Body of pancreas (tissue), 4 donors: ENCODE data around the gene MRM2. TPM values are rescaled to one million over a fixed set of nuclear protein-coding genes. Genes with fewer than 3 reads are reported as not detected.

Experiments
- ATAC-seq: fragments of 150-250 bp; one replicate; pipeline ENCODE4 v1.9.1; 2016
- DNase-seq, 4 donors: peaks; one replicate each; pipeline ENCODE4 v3.0.0-alpha.2; 2019
- H3K27ac ChIP-seq, 4 donors: fragments of 200-600 bp; sonication (generic); 1 replicate in 3 of 4; 2 replicates in 1 of 4; pipeline versions ENCODE4 v1.5.1 to v1.6.1; 2016 to 2019; ENCODE audit warnings: mild to moderate bottlenecking in 1 of 4, mixed read lengths in 1 of 4, moderate library complexity in 1 of 4
- H3K27me3 ChIP-seq, 2 donors: fragments of 200-600 bp; sonication (generic); one replicate each; pipeline ENCODE4 v1.6.0; 2016; ENCODE audit warnings: mild to moderate bottlenecking in 1 of 2
- H3K36me3 ChIP-seq, 2 donors: fragments of 200-600 bp; sonication (generic); replicated peaks in 1 of 2; 2 replicates each; pipeline ENCODE4 v1.5.1; 2016; ENCODE audit warnings: low read depth in 2 of 2; ENCODE audit not compliant: insufficient read depth in 1 of 2
- H3K4me1 ChIP-seq: fragments of 200-600 bp; sonication (generic); one replicate; pipeline ENCODE4 v1.6.0; 2016
- H3K4me3 ChIP-seq, 2 donors: fragments of 200-600 bp; sonication (generic); 1 replicate in 1 of 2; 2 replicates in 1 of 2; pipeline ENCODE4 v1.5.1; 2016 to 2019
- H3K9me3 ChIP-seq, 3 donors: fragments of 200-600 bp; sonication (generic); 1 replicate in 2 of 3; 2 replicates in 1 of 3; pipeline ENCODE4 v1.5.1; 2016
- POLR2A ChIP-seq, 3 donors: fragments of 450-650 bp; IDR thresholded peaks; one replicate each; pipeline ENCODE4 v1.6.1; 2016; ENCODE audit warnings: antibody characterized with exemption in 3 of 3, mild to moderate bottlenecking in 2 of 3
- WGBS, 2 donors: methylation state at CpG; one replicate each; pipeline ENCODE4 v1.1.5; 2017; 5-methylcytosine and 5-hydroxymethylcytosine counted together
- intact Hi-C: fragments of 100-400 bp; cut with DNase I; formaldehyde crosslinking; loops from one replicate; pipeline ENCODE4 v1.15.1; 2023
- total RNA-seq, 2 donors: library from RNA; depleted of rRNA; stranded (reverse); fragments of >200 nt; gene quantifications; one replicate each; pipeline ENCODE4 v1.1.0, GENCODE V29; 2016
- TF ChIP-seq, protein P1 (sequence below), 7 experiments: fragments of 450-650 bp in 4 of 7; fragments of 200-600 bp in 3 of 7; sonication (generic) in 3 of 7; IDR thresholded peaks; one replicate each; pipeline ENCODE4 v1.5.1; 2016 to 2019; ENCODE audit warnings: antibody characterized with exemption in 7 of 7

MRM2 gene
- total RNA-seq, 2 donors from 2014 or later, result 7.6 to 8.8 TPM

DNA sequence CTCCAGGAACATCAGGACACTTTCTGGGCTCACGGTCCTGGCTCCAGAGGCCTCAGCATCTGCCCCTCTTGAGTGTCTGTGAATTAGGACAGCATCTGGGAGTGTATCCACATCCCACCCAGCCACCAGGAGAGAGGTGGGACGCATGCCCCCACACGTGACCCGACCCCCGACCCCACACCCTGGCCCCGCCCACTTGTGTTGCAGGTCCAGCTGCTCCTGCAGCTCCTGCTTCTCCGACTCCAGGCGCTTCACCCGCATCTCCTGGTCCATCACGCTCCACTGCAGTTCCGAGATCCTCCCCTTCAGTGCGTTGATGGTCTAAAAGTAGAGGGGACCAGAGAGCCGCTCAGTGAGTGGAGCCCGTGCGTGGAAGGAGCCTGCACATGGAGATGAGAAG lies 22.9 kb downstream of the MRM2 start:
- Histone ChIP-seq H3K4me3 (no peak overlapping the region), H3K36me3 (peaks cover 0 to 17% of the 10 kb centered on the region in 2 donors), H3K27ac (no peak overlapping the region), H3K27me3 (no peaks in the 10 kb centered on the region), H3K4me1 (no peaks in the 10 kb centered on the region), H3K9me3 (no peaks in the 10 kb centered on the region)
- WGBS, 2 donors, result 88 to 98% methylated on average over 8 to 15 of the region's 15 CpGs
- ATAC-seq, result no peak
- TF ChIP-seq POLR2A (IDR thresholded peaks at IDR 0.05), result no peak
- TF ChIP-seq, protein P1, sequence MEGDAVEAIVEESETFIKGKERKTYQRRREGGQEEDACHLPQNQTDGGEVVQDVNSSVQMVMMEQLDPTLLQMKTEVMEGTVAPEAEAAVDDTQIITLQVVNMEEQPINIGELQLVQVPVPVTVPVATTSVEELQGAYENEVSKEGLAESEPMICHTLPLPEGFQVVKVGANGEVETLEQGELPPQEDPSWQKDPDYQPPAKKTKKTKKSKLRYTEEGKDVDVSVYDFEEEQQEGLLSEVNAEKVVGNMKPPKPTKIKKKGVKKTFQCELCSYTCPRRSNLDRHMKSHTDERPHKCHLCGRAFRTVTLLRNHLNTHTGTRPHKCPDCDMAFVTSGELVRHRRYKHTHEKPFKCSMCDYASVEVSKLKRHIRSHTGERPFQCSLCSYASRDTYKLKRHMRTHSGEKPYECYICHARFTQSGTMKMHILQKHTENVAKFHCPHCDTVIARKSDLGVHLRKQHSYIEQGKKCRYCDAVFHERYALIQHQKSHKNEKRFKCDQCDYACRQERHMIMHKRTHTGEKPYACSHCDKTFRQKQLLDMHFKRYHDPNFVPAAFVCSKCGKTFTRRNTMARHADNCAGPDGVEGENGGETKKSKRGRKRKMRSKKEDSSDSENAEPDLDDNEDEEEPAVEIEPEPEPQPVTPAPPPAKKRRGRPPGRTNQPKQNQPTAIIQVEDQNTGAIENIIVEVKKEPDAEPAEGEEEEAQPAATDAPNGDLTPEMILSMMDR (IDR thresholded peaks at IDR 0.05), result no peak
- DNase-seq, result no peak
- intact Hi-C loops, result no loop called here

DNA sequence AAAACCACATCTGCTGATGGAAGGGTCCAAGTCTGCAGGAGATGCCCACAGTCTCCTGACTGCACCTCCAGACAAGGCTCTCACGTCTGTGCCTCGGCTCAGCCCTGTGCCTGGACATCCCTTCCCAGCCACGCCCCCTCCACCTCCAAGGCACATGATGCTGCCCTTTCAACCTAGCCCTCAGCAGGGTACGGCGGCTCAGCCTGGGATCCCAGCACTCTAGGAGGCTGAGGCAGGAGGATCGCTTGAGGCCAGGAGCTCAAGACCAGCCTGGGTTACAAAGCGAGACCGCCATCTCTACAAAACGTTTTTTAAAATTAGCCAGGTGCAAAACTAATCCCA lies 23.6 kb downstream of the MRM2 start:
- intact Hi-C loops, result no loop called here
- DNase-seq, result no peak
- no peak overlapping the region for H3K27ac ChIP-seq
- no peaks in the 10 kb centered on the region for H3K9me3 ChIP-seq
- 85 to 97% methylated on average over 6 to 9 of the region's 9 CpGs for WGBS, 2 donors
- no peaks in the 10 kb centered on the region for H3K4me1 ChIP-seq
- no peaks in the 10 kb centered on the region for H3K27me3 ChIP-seq
- peaks cover 0 to 17% of the 10 kb centered on the region in 2 donors for H3K36me3 ChIP-seq
- ATAC-seq, result no peak
- H3K4me3 ChIP-seq, result no peak overlapping the region
- TF ChIP-seq POLR2A (IDR thresholded peaks at IDR 0.05), result no peak
- TF ChIP-seq, protein P1 (IDR thresholded peaks at IDR 0.05), result no peak

DNA sequence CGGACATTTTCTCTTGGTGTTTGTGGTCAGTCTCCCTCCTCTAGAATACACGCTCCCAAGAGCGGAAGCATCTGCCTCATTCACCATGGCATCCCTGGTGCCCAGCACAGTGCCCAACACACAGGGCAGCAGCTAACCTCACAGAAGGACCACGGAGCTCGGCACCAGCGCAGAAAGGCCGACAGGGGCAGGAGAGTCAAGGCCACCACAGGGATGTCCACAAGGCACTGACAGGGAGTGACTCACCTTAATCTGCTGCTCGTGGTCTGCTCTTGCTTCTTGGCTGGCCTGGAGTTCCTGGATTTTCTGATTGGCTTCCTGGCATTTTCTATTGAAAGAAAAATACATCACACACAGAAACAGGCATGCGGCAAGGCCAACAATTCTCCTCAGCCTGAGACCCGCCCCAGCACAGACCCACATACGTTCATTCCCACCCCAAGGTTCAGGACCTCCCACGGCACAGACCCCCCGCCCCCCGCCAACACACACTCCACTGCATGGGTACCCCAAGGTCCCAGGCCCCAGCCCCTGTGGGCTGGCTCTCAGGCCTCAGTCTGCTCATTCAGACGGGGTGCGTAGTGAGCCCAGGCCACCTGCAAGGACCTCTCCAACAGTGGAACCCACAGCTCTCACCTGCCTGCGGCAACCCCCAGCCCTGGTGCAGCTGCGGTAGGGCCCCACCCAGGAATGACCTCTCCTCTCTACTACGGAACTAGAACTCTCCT lies 24.1 kb downstream of the MRM2 start:
- no peaks in the 10 kb centered on the region for H3K27me3 ChIP-seq
- H3K27ac ChIP-seq, result no peak overlapping the region
- H3K9me3 ChIP-seq, result no peaks in the 10 kb centered on the region
- ATAC-seq (no peak), DNase-seq (no peak)
- intact Hi-C loops, result no loop called here
- peaks cover 0 to 20% of the 10 kb centered on the region in 2 donors for H3K36me3 ChIP-seq
- no peak overlapping the region for H3K4me3 ChIP-seq
- 85 to 87% methylated on average over 15 to 19 of the region's 19 CpGs for WGBS, 2 donors
- no peaks in the 10 kb centered on the region for H3K4me1 ChIP-seq
- TF ChIP-seq POLR2A (IDR thresholded peaks at IDR 0.05), result no peak
- TF ChIP-seq, protein P1 (IDR thresholded peaks at IDR 0.05), result no peak

DNA sequence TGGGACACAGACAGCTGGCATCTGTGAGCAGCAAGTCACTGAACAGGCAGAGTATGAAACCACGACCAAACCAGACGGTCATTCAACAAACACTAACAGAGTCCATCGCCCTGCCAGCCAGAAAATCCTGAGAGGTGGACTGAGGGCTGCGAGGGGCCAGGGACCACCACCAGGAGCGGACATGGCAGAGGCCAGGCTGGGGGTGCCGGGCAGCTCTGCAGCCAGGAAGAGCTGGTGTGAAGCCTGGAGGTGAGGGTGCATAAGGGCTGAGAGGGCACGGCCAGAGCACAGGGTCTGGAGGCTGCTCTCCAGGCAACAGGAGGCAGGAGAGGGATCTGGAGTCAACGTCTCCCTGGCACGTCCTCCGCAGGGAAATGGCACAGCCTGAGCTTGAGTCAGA lies 24.8 kb downstream of the MRM2 start:
- H3K27me3 ChIP-seq, result no peaks in the 10 kb centered on the region
- intact Hi-C loops, result no loop called here
- ATAC-seq, result no peak
- H3K4me1 ChIP-seq, result no peaks in the 10 kb centered on the region
- 81 to 89% methylated on average over 8 to 10 of the region's 10 CpGs for WGBS, 2 donors
- peaks cover 0 to 19% of the 10 kb centered on the region in 2 donors for H3K36me3 ChIP-seq
- DNase-seq, result no peak
- no peak overlapping the region for H3K27ac ChIP-seq
- no peaks in the 10 kb centered on the region for H3K9me3 ChIP-seq
- TF ChIP-seq, protein P1 (IDR thresholded peaks at IDR 0.05), result no peak
- no peak for TF ChIP-seq POLR2A (IDR thresholded peaks at IDR 0.05)
- no peak overlapping the region for H3K4me3 ChIP-seq

DNA sequence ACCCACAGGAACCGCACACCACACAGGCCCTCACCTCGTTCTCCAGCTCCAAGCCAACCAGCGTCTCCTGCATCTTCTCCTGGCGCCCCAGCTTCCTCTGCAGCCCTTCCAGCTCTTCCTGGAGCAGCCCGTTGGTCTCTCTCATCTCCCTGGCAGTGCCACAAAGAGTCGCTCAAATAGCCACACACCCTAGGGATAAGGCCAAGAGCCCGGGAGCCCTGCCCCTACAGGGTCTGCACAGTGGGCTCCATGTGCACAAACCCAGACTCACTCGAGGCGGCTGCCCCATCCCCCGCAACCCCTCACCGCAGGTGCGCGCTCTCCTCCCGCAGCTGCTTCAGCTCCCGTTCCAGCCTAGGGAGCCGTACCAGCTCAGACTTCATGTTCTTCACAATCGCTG lies 26.2 kb downstream of the MRM2 start:
- H3K27ac ChIP-seq, result no peak overlapping the region
- WGBS, 2 donors, result 95% methylated on average over 17 of the region's 17 CpGs
- H3K36me3 ChIP-seq, result peaks cover 0 to 15% of the 10 kb centered on the region in 2 donors
- ATAC-seq, result no peak
- no peak overlapping the region for H3K4me3 ChIP-seq
- no peaks in the 10 kb centered on the region for H3K9me3 ChIP-seq
- no peaks in the 10 kb centered on the region for H3K27me3 ChIP-seq
- no peak for DNase-seq
- TF ChIP-seq, protein P1 (IDR thresholded peaks at IDR 0.05), result no peak
- no peak for TF ChIP-seq POLR2A (IDR thresholded peaks at IDR 0.05)
- no peaks in the 10 kb centered on the region for H3K4me1 ChIP-seq
- intact Hi-C loops, result no loop called here
